Measurements from ENCODE around the gene SOX6.

DNA sequence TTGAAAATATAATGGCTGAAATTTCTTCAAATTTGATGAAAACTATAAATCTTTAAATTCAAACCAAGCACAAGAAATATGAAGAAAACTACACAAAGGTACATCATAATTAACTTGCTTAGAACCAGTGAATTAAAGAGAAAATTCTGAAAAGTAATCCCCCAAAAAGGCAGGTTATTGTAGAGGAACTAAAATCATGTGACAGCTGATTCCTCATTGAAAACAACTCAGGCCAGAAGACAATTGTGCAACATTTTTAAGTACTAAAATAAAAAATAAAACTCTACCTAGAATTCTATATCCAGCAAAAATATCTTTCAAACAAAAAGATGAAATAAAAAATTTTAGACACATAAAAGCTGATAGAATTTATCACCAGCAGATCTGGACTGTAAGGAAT lies 90.3 kb downstream of the SOX6 start:
- TF ChIP-seq, protein P1, sequence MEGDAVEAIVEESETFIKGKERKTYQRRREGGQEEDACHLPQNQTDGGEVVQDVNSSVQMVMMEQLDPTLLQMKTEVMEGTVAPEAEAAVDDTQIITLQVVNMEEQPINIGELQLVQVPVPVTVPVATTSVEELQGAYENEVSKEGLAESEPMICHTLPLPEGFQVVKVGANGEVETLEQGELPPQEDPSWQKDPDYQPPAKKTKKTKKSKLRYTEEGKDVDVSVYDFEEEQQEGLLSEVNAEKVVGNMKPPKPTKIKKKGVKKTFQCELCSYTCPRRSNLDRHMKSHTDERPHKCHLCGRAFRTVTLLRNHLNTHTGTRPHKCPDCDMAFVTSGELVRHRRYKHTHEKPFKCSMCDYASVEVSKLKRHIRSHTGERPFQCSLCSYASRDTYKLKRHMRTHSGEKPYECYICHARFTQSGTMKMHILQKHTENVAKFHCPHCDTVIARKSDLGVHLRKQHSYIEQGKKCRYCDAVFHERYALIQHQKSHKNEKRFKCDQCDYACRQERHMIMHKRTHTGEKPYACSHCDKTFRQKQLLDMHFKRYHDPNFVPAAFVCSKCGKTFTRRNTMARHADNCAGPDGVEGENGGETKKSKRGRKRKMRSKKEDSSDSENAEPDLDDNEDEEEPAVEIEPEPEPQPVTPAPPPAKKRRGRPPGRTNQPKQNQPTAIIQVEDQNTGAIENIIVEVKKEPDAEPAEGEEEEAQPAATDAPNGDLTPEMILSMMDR (optimal IDR thresholded peaks at IDR 0.05 in 1 of 3, IDR thresholded peaks at IDR 0.05 in 1 of 3, conservative IDR thresholded peaks at IDR 0.05 in 1 of 3; ENCODE audit: extremely low read depth in 1 of 3, insufficient read depth in 2 of 3, low read length in 3 of 3): no peak
- TF ChIP-seq EZH2 (IDR thresholded peaks at IDR 0.05; ENCODE audit: low read length): no peak

Measured in keratinocyte (primary cell).